ENCODE results near the gene CTBP2. TPM values are rescaled to one million over a fixed set of nuclear protein-coding genes. Genes with fewer than 3 reads are reported as not detected.

Gene CTBP2
- total RNA-seq, 2 experiments from 2014 or later, result 0.17 TPM; not detected in 1

GRCh38 chr10:125190946-125191345 lies 30.6 kb upstream of the CTBP2 start:
- Mint-ChIP-seq H3K36me3 (ENCODE audit: low read depth) (no peaks in the 10 kb centered on the region), H3K27ac (no peak overlapping the region), H3K4me3 (no peak overlapping the region), H3K9me3 (no peaks in the 10 kb centered on the region), H3K4me1 (ENCODE audit: low read depth) (no peaks in the 10 kb centered on the region), H3K27me3 (peaks cover 5% of the 10 kb centered on the region)
- ATAC-seq (ENCODE audit: poor library complexity) (no peak), DNase-seq (no peak)
- intact Hi-C loops (cut with DNase I, micrococcal nuclease), result no loop called here
- no peaks in the 10 kb centered on the region for H3K4me1 ChIP-seq (ENCODE audit: insufficient read depth, low read length)
- peaks cover 0 to 13% of the 10 kb centered on the region in 2 experiments for H3K9me3 ChIP-seq (ENCODE audit: control insufficient read depth in 1 of 2, insufficient read depth in 1 of 2, low read length in 2 of 2)
- TF ChIP-seq CTCF (IDR thresholded peaks at IDR 0.05), result no peak
- ChIA-PET CTCF (no interaction called here), POLR2A (no interaction called here)
- no peak overlapping the region for H3K4me3 ChIP-seq (ENCODE audit: low read length)
- no peaks in the 10 kb centered on the region for H3K27me3 ChIP-seq (ENCODE audit: control insufficient read depth in 1 of 2, insufficient read depth in 2 of 2, low read length in 2 of 2)
- no peak overlapping the region for H3K27ac ChIP-seq (ENCODE audit: low read depth in 1 of 2, low read length in 2 of 2)
- no peaks in the 10 kb centered on the region for H3K36me3 ChIP-seq (ENCODE audit: insufficient read depth, low read length)

- no peak overlapping the region for H3K4me3 Mint-ChIP-seq
- ChIA-PET POLR2A (no interaction called here), CTCF (no interaction called here)
- Histone ChIP-seq H3K27me3 (ENCODE audit: control insufficient read depth in 1 of 2, insufficient read depth in 2 of 2, low read length in 2 of 2) (no peaks in the 10 kb centered on the region), H3K27ac (ENCODE audit: low read depth in 1 of 2, low read length in 2 of 2) (no peak overlapping the region), H3K9me3 (ENCODE audit: control insufficient read depth in 1 of 2, insufficient read depth in 1 of 2, low read length in 2 of 2) (peaks cover 0 to 13% of the 10 kb centered on the region in 2 experiments), H3K4me1 (ENCODE audit: insufficient read depth, low read length) (no peaks in the 10 kb centered on the region), H3K36me3 (ENCODE audit: insufficient read depth, low read length) (no peaks in the 10 kb centered on the region), H3K4me3 (ENCODE audit: low read length) (no peak overlapping the region)
- no peak for ATAC-seq (ENCODE audit: poor library complexity)
- no peak overlapping the region for H3K27ac Mint-ChIP-seq
- no peaks in the 10 kb centered on the region for H3K4me1 Mint-ChIP-seq (ENCODE audit: low read depth)
- no peaks in the 10 kb centered on the region for H3K9me3 Mint-ChIP-seq
- no peak for TF ChIP-seq CTCF (IDR thresholded peaks at IDR 0.05)
- intact Hi-C loops (cut with DNase I, micrococcal nuclease), result no loop called here
- peaks cover 11% of the 10 kb centered on the region for H3K27me3 Mint-ChIP-seq
- no peak for DNase-seq
- no peaks in the 10 kb centered on the region for H3K36me3 Mint-ChIP-seq (ENCODE audit: low read depth)
Measured at GRCh38 chr10:125190414-125190813, 30.1 kb upstream of the CTBP2 start.

GRCh38 chr10:125189162-125189561 lies 28.8 kb upstream of the CTBP2 start:
- no peak overlapping the region for H3K4me3 Mint-ChIP-seq
- TF ChIP-seq CTCF (IDR thresholded peaks at IDR 0.05), result no peak
- no peaks in the 10 kb centered on the region for H3K4me1 Mint-ChIP-seq (ENCODE audit: low read depth)
- DNase-seq (no peak), ATAC-seq (ENCODE audit: poor library complexity) (no peak)
- H3K9me3 Mint-ChIP-seq, result no peaks in the 10 kb centered on the region
- H3K9me3 ChIP-seq (ENCODE audit: control insufficient read depth in 1 of 2, insufficient read depth in 1 of 2, low read length in 2 of 2), result peaks cover 0 to 18% of the 10 kb centered on the region in 2 experiments
- H3K4me3 ChIP-seq (ENCODE audit: low read length), result no peak overlapping the region
- H3K27ac ChIP-seq (ENCODE audit: low read depth in 1 of 2, low read length in 2 of 2), result no peak overlapping the region
- ChIA-PET CTCF (no interaction called here), POLR2A (no interaction called here)
- H3K4me1 ChIP-seq (ENCODE audit: insufficient read depth, low read length), result no peaks in the 10 kb centered on the region
- no peak overlapping the region for H3K27ac Mint-ChIP-seq
- no peaks in the 10 kb centered on the region for H3K27me3 ChIP-seq (ENCODE audit: control insufficient read depth in 1 of 2, insufficient read depth in 2 of 2, low read length in 2 of 2)
- intact Hi-C loops (cut with DNase I, micrococcal nuclease), result no loop called here
- peaks cover 13% of the 10 kb centered on the region for H3K27me3 Mint-ChIP-seq
- H3K36me3 Mint-ChIP-seq (ENCODE audit: low read depth), result no peaks in the 10 kb centered on the region
- no peaks in the 10 kb centered on the region for H3K36me3 ChIP-seq (ENCODE audit: insufficient read depth, low read length)

Measured in CD4-positive, alpha-beta T cell (primary cell).